Activated naive CD4-positive, alpha-beta T cell treated with anti-CD3 and anti-CD28 coated beads, Interleukin-2, amount 50 U/mL, for 16 hours (primary cell): ENCODE data around the gene ARHGAP29.
"Not testable (repeated sequence)": the region's sequence is repeated elsewhere in the genome, so short reads cannot be mapped to it uniquely, and the experiment has no call there.

Experiments used
- DNase-seq: peaks from one replicate; pipeline ENCODE4 v3.0.0-alpha.2; 2020

ARHGAP29 gene

DNA sequence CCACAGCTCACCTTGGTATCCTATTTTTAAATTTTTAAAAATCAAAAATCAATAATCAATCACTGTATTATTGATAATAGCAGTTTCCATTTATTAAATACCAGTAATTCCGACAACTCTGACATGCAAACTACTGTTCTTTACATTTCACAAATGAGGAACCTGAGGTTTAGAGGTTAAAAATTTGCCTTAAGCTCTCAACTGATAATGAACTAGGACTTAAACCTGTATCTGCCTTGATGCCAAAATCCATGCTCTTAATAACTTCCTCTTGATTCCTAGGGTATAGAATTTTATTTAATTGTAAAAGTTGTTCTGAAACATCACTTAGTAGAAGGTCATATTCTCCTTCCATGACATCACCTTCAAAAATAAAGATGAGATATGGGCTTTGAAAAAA is 5.6 kb downstream of the ARHGAP29 start:
- DNase-seq = no peak

GRCh38 chr1:94230920-94231319 is 6.5 kb downstream of the ARHGAP29 start:
- DNase-seq = no peak

GRCh38 chr1:94228640-94229375 is 8.6 kb downstream of the ARHGAP29 start:
- no peak for DNase-seq

DNA sequence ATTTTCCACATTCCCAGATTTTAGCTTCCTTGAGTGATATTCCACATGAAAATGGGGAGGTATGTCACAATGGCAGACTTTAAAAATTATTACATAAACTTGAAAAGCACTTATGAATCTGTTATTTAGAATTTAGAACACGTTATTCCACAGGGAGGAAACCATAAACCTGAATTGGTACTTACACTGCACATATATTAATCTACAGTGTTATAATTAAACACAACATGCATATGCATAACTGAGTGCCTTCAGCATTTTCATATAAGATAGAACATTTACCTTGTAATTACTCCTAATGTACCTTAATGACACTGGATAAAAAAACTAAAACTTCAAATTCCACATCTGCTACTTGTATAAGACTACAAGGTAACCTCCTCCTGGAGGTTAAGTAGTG is 9.8 kb downstream of the ARHGAP29 start:
- no peak for DNase-seq

DNA sequence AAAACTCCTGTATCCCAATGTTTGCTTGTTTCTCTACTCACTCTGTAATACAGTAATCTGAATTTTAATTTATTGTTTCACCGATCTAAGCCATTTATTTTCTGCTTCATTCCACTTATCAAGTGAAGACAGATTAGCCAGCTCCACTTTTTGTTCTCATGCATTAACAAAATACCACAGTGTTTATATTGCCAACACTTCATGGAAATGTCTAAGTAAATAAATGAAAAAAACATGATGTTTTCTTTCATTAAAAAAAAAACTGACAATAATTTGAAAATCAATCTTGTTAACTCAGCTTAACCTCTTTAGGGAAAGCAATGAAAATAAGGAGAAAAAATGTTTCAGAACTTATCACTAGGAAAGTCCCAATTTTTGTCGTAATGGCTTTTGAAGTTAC is 11.5 kb downstream of the ARHGAP29 start:
- DNase-seq = no peak

- no peak for DNase-seq
Observed at GRCh38 chr1:94218332-94218731, 19.1 kb downstream of the ARHGAP29 start.

DNA sequence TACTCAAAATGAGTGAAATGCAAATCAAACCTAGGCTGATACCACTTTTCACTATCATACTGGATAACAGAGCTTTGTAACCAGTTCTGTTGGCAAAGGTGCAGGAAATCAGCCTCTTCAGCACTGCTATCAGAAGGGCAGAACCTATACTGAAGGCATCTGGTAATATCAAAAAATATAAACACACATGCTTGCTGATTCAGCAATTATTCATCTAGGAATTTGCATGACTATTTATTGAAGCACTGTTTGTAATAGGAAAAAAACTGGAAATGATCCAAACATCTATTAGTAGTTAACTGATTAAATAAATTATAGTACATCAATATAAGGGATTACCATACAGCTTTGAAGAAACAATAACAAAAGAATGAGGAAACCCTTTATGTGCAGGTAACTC is 21.4 kb downstream of the ARHGAP29 start:
- no peak for DNase-seq

GRCh38 chr1:94209982-94210381 is 27.4 kb downstream of the ARHGAP29 start:
- DNase-seq = no peak

DNA sequence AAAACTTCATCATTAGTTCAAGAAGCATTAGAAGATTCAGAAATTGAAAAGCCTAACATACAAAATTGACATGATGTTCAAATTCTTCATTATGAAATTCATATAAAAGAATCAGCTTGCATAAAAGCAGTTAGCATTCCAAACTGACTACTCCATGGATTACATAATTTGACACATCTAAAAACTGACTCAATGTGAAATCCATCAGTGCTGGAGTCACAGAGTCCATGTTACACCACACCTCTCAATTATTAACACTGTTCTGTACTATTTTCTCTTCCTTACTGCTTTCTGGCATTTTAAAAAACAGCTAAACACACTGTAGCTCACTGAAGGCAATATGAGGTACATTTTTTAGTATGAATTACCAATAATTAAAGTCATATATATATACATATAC is 28.0 kb downstream of the ARHGAP29 start:
- no peak for DNase-seq

DNA sequence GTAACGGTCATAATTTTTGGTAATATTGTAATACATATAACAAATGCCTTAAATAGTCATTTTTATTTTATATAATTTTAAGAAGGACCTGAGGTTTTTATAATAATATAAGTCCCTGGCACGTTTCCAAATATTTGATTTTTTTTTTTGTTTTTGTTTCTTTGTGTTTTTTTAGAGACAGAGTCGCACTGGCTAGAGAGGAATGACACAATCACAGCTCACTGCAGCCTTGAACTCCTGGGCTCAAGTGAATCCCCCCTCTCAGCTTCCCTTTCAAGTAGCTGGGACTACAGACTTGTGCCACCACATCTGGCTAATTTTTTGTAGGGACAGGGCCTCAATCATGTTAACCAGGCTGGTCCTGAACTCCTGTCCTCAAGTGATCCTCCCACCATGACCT is 29.7 kb downstream of the ARHGAP29 start:
- no peak for DNase-seq

GRCh38 chr1:94205639-94206038 is 31.7 kb downstream of the ARHGAP29 start:
- DNase-seq = no peak

GRCh38 chr1:94202241-94202640 is 35.1 kb downstream of the ARHGAP29 start:
- DNase-seq = no peak

GRCh38 chr1:94199398-94199797 is 38.0 kb downstream of the ARHGAP29 start:
- no peak for DNase-seq

DNA sequence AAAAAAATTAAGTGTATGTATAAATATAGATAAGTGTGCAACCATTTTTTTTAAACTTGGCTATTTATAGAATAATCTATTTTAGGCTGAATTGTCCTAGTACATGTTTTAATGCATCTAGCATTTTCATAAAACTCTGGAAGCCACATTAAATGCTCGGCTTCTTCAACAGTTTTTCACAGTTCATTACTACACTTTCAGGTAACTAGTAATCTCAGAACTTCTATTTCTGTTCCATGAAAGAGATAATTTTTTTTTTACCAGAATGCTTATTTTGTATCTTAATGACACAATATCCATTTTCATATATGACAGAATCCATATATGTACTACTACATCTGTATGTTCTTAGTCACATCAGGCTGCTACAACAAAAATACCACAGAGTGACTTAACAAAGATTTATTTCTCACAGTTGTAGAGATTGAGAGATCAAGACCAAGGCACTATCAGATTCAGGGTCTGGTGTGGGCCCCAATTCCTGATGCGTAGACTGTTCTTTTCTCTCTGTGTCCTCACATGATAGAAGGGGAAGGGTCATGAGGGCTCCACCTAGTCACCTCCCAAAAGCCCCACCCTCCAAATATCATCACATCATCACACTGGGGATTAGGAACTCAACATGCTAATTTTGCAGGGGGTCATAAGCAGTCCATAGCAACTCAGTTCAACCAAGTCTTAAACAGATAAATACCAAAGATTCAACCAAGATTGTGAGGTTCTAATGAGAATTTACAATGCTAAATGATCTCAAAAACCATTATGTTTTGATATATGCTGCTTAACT is 43.1 kb downstream of the ARHGAP29 start:
- no peak for DNase-seq

- no peak for DNase-seq
Observed at GRCh38 chr1:94193128-94193527, 44.3 kb downstream of the ARHGAP29 start.

DNA sequence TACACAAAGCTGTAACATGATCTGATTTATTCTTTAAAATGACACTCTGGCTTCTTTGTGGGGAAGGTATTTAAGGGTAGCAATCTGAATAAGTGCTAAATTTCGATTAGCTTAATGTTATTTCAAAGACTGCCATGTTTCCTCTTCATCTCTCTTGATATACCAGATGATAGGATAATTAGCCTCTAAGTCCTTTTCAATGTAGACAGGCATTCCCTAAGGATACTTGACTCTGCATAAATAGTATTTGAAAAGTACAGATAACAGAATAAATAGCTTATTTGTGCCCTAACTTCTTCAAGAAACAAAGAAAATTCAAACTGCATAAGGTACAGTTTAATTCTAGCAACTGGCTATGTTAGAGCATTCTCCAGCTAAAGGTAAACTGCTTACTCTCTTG is 46.2 kb downstream of the ARHGAP29 start:
- no peak for DNase-seq

DNA sequence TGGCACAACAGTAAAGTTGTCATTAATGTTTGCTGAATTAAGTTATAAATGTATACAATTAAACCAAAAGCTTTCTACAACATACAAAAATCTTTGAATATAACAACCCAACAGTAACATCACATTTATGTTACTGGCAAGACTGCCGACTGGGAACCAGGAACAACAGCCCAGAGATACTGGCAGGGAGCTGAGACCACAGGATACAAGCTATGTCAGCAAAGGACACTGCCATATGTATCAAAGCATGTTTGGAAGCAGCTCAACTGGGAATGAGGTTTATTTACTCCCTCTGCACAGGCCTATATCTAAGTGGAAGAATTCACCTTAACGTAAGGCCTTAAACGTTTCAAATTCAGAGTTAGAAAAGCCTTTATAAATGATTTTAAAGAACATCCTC is 50.4 kb downstream of the ARHGAP29 start:
- DNase-seq = no peak

GRCh38 chr1:94183197-94183815 is 54.1 kb downstream of the ARHGAP29 start:
- no peak for DNase-seq

- DNase-seq = no peak
Observed at GRCh38 chr1:94182191-94182590, 55.2 kb downstream of the ARHGAP29 start.

- DNase-seq = no peak
Observed at GRCh38 chr1:94180650-94181049, 56.7 kb downstream of the ARHGAP29 start.

- no peak for DNase-seq
Observed at GRCh38 chr1:94178901-94179300, 58.5 kb downstream of the ARHGAP29 start.

DNA sequence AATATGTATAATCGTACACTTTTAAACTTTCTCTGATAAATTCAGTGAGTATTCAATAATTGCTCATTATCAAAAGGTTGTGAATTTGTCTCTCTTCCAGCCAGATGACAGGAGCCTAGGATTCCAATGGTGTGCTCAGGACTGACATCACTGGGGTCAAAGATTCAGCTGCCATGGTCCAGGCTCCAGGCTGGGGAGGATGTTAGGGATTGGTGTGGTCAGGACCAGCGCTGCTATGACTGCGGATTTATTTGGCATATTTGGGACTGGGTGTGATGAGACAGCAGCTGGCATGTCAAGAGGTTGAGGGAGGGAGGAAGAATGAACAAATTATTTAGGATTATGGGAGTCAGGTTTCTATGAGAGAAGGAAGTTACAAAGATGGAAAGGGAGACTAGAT is 68.3 kb downstream of the ARHGAP29 start:
- no peak for DNase-seq

DNA sequence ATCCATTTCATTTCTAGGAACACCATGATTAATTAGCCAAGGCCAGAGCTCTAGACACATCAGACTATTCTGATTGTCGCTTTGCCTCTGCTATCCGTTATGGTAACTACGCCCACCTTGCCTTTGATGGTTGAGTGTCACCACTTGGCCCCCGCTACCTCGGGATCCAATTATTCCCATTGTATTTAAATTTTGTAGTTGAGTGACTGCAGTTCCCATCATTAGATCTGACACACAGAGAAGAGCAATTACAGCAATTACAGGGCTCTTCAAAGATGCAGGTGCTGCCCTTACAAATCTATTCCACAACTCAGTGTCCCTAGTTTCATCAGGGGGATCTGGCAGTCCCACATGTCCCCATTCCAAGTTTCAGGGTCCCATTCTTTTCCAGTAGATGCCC is 71.5 kb downstream of the ARHGAP29 start:
- DNase-seq = no peak

GRCh38 chr1:94164885-94165284 is 72.5 kb downstream of the ARHGAP29 start:
- DNase-seq = not testable (repeated sequence)
